ENCODE data around the gene PCBP3. TPM values are rescaled to one million over a fixed set of nuclear protein-coding genes. Genes with fewer than 3 reads are reported as not detected.

PCBP3 gene
- total RNA-seq, 1 donor from 2014 or later: 72.7 TPM

DNA sequence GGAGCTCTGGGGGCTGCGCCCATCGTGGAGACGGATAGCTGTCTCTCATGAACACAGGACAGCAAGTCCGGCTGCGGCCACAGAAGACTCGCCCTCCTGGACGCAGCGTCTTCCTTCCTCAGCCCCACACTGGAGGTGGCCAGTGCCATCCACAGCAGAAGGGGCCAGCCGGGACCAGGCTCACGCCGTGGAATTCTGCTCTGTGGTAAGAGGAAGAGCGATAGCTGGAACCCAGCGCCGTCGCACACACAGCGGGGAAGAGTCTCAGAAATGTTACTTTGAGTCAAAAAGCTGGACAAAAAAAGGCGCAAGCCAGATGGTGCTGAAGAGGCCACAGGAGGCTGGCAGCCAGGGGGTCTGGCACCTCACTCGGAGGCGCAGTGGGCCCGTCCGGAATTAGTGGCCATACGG, 224.2 kb downstream of the PCBP3 start:
- peaks cover 5% of the 10 kb centered on the region for H3K36me3 Mint-ChIP-seq (ENCODE audit: unreplicated experiment)
- peaks cover 5% of the 10 kb centered on the region for H3K9me3 Mint-ChIP-seq (ENCODE audit: unreplicated experiment)
- TF ChIP-seq CTCF (IDR thresholded peaks at IDR 0.05; ENCODE audit: partially characterized antibody, unreplicated experiment): no peak
- no peak for DNase-seq
- H3K4me1 Mint-ChIP-seq (ENCODE audit: low read depth, unreplicated experiment): peaks cover 12% of the 10 kb centered on the region
- peaks cover 14% of the 10 kb centered on the region for H3K27me3 Mint-ChIP-seq (ENCODE audit: unreplicated experiment)
- no peak overlapping the region for H3K27ac Mint-ChIP-seq (ENCODE audit: unreplicated experiment)
- no peak overlapping the region for H3K4me3 Mint-ChIP-seq (ENCODE audit: unreplicated experiment)

DNA sequence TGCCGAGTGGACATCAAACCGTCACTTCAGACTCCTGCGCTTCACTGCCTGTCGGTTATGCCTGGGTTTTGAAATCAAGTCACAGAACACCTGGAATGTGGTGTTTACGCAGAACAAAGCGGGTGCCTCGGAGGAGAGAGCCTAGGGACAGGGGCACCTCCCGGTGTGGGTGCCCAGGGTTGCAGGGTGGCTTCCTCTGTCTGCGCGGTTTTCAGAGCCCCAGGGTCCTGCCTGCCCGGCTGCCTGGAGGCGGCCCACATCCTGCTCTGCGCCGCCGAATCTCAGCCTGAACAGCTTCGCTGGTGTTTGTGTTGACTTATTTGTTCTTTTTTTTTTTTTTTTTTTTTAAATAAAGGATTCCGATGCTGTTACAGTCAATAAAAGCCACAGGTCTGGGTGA, 224.6 kb downstream of the PCBP3 start:
- no peak overlapping the region for H3K27ac Mint-ChIP-seq (ENCODE audit: unreplicated experiment)
- H3K9me3 Mint-ChIP-seq (ENCODE audit: unreplicated experiment): peaks cover 5% of the 10 kb centered on the region
- H3K36me3 Mint-ChIP-seq (ENCODE audit: unreplicated experiment): peaks cover 5% of the 10 kb centered on the region
- H3K4me3 Mint-ChIP-seq (ENCODE audit: unreplicated experiment): no peak overlapping the region
- peaks cover 15% of the 10 kb centered on the region for H3K4me1 Mint-ChIP-seq (ENCODE audit: low read depth, unreplicated experiment)
- peaks cover 14% of the 10 kb centered on the region for H3K27me3 Mint-ChIP-seq (ENCODE audit: unreplicated experiment)
- DNase-seq: no peak
- no peak for TF ChIP-seq CTCF (IDR thresholded peaks at IDR 0.05; ENCODE audit: partially characterized antibody, unreplicated experiment)

DNA sequence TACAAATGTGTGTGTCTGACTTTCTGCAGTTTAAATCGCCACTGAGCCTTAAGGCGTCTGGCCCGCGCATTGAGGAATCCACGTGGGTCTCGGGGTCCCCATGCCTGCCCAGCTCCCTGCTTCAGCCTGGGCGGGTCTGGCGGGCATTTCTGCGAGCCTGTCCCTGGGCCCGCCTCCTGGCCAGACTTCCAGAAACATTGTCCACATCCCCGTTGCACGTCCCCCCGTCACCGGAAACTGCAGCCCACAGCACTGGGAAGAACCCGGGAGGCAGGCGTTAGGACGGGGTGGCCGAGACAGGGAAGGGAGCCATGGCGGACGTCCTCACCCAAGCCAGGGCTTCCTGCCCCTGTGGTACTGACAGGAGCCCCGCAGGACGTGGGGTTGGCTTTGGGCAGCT, 225.0 kb downstream of the PCBP3 start:
- Mint-ChIP-seq H3K27ac (ENCODE audit: unreplicated experiment) (no peak overlapping the region), H3K36me3 (ENCODE audit: unreplicated experiment) (peaks cover 5% of the 10 kb centered on the region)
- DNase-seq: no peak

DNA sequence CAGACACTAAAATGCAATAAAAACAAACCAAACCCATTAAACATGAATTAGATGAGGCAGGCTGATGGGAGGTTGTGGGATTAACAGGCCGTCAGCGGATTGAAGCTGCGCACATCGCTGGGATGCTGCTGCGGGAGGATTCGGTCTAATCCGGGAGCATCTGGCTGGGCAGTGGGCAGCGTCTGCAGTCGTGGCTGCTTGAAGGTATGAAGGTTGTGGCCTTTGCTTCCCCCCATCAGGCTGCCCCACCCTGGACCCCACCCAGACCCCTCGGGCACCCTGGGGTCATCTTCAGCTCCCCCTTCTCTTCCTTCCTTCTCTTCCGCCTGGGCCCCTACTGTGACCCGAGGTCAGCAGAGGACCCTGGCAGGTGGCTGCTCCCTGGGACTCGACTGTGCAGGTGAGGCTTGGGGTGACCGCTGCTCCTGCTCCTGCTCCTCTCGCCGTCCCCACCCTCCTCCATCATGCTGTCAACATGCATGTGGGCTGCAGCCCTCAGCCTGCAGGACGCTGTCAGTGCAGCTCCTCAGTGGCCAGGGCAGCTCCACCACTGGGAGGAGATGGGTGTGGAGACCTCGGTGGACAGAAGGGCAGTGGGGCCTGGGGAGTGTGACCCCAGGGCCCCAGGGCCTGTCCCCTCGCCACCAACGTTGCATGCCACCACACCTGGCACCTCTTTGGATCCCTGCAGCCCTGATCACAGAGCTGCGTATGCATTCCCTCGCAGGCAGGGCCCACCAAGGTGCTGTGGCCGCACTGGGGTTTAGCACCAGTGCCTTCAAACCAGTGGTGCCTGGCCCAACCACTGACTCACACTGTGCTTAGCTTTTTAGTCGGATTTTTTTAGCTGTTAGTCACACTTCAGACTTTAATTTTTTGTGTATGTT, 225.8 kb downstream of the PCBP3 start:
- H3K27me3 Mint-ChIP-seq (ENCODE audit: unreplicated experiment): peaks cover 11% of the 10 kb centered on the region

More for the DNA sequence above, 225.0 kb downstream of the PCBP3 start:
- Mint-ChIP-seq H3K4me3 (ENCODE audit: unreplicated experiment) (no peak overlapping the region), H3K9me3 (ENCODE audit: unreplicated experiment) (peaks cover 5% of the 10 kb centered on the region), H3K4me1 (ENCODE audit: low read depth, unreplicated experiment) (peaks cover 19% of the 10 kb centered on the region), H3K27me3 (ENCODE audit: unreplicated experiment) (peaks cover 14% of the 10 kb centered on the region)
- no peak for TF ChIP-seq CTCF (IDR thresholded peaks at IDR 0.05; ENCODE audit: partially characterized antibody, unreplicated experiment)

More for the DNA sequence above, 225.8 kb downstream of the PCBP3 start:
- Mint-ChIP-seq H3K27ac (ENCODE audit: unreplicated experiment) (no peak overlapping the region), H3K4me3 (ENCODE audit: unreplicated experiment) (no peak overlapping the region), H3K36me3 (ENCODE audit: unreplicated experiment) (peaks cover 5% of the 10 kb centered on the region), H3K9me3 (ENCODE audit: unreplicated experiment) (peaks cover 5% of the 10 kb centered on the region), H3K4me1 (ENCODE audit: low read depth, unreplicated experiment) (peaks cover 23% of the 10 kb centered on the region)
- TF ChIP-seq CTCF (IDR thresholded peaks at IDR 0.05; ENCODE audit: partially characterized antibody, unreplicated experiment): no peak
- no peak for DNase-seq
